SK-N-MC (cell line): ENCODE data around the gene AKT1S1.

Experiments used
- EZH2 ChIP-seq: fragments of 200-600 bp; sonication (generic); IDR thresholded peaks from one replicate; pipeline ENCODE4 v1.6.1; 2017; ENCODE audit warnings: antibody characterized with exemption
- FOXP2 ChIP-seq: optimal IDR thresholded peaks from 2 replicates; pipeline ENCODE3; 2011; ENCODE audit warnings: mild to moderate bottlenecking, moderate library complexity; ENCODE audit not compliant: insufficient read depth; ENCODE audit errors: extremely low read length, control extremely low read depth
- POLR2AphosphoS5 ChIP-seq: IDR thresholded peaks from 2 replicates; pipeline ENCODE4 v1.6.1; 2012; ENCODE audit warnings: mild to moderate bottlenecking, low read depth, low read length, borderline replicate concordance

DNA sequence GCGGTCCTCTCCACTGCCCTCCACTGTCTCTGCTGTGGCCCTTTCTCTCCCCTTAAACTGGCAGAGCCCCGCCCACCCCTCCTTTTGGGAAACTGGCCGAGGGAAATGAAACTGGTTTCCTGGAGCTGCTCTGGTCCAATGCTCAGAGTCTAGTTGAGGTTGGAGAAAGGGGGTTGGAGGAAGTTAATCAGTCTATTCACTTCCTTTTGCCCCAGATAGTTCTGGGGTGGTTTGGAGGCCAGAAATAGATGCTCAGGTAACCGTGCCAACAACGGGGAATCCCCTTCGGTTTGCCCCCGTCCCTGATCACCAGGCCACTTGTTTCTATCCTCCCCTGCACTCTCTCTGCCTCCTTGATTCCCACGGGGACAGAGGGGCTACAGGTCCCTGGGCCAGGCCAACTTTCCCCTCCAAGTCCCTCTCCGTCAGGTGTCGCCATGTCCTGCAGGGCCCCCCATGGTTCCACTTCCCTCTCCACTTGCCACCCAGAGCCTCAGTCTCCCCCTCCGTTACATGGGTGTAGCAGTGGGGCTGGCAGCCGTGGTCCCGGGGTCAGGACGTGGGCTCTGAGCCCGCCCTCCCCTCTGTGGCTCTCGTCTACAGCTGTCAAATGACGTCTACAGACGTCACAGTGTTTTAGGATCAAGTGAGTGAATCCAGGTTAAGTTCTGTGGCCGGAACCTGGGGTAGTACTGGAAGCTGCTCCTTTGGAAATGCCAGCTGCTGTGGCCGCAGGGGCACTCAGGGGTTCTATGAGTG lies 19.9 kb upstream of the AKT1S1 start, which contains the start of gene IL4I1:
- TF ChIP-seq EZH2: no peak
- TF ChIP-seq POLR2AphosphoS5: no peak
- TF ChIP-seq FOXP2: no peak
